Coronary artery (tissue), 2 donors: ENCODE data around the gene LRRC75A.
"Not testable (repeated sequence)": the region's sequence is repeated elsewhere in the genome, so short reads cannot be mapped to it uniquely, and the experiment has no call there.

ENCODE experiments used
- DNase-seq: peaks from one replicate; pipeline ENCODE4 v3.0.0-alpha.2; 2017; ENCODE audit warnings: low spot score
- H3K27ac ChIP-seq, 2 donors: fragments of 200-600 bp; sonication (generic); one replicate each; pipeline ENCODE4 v1.5.1; 2016 to 2019
- H3K4me3 ChIP-seq: fragments of 200-600 bp; sonication (generic); 2 replicates; pipeline ENCODE4 v1.5.1; 2016; ENCODE audit warnings: mild to moderate bottlenecking, moderate library complexity
- CTCF ChIP-seq: fragments of 200-600 bp; sonication (generic); IDR thresholded peaks from one replicate; pipeline ENCODE4 v1.5.1; 2019; ENCODE audit warnings: antibody characterized with exemption

LRRC75A gene

GRCh38 chr17:16446338-16446983 is 45.5 kb downstream of the LRRC75A start:
- DNase-seq, result no peak
- H3K27ac ChIP-seq, result no peak overlapping the region
- TF ChIP-seq CTCF, result no peak

GRCh38 chr17:16444258-16444886 is 47.6 kb downstream of the LRRC75A start:
- Histone ChIP-seq H3K27ac (no peak overlapping the region), H3K4me3 (no peak overlapping the region)
- no peak for TF ChIP-seq CTCF
- no peak for DNase-seq

More at GRCh38 chr17:16446338-16446983, 45.5 kb downstream of the LRRC75A start:
- no peak overlapping the region for H3K4me3 ChIP-seq

GRCh38 chr17:16443511-16444257 is 48.3 kb downstream of the LRRC75A start:
- H3K4me3 ChIP-seq, result no peak overlapping the region
- no peak overlapping the region for H3K27ac ChIP-seq
- TF ChIP-seq CTCF, result no peak
- DNase-seq, result no peak

GRCh38 chr17:16442594-16443510 is 49.1 kb downstream of the LRRC75A start:
- TF ChIP-seq CTCF, result no peak
- no peak for DNase-seq
- Histone ChIP-seq H3K27ac (no peak overlapping the region), H3K4me3 (peak overlapping the region; percentile 13)

GRCh38 chr17:16442141-16442540 is 49.9 kb downstream of the LRRC75A start:
- no peak for TF ChIP-seq CTCF

GRCh38 chr17:16440901-16441629 is 50.9 kb downstream of the LRRC75A start:
- no peak overlapping the region for H3K27ac ChIP-seq
- TF ChIP-seq CTCF, result no peak
- DNase-seq, result no peak
- H3K4me3 ChIP-seq, result peak overlapping the region; percentile 6

More at GRCh38 chr17:16442141-16442540, 49.9 kb downstream of the LRRC75A start:
- Histone ChIP-seq H3K4me3 (peak overlapping the region; percentile 13), H3K27ac (no peak overlapping the region)
- DNase-seq, result no peak

GRCh38 chr17:16440354-16440753 is 51.6 kb downstream of the LRRC75A start:
- Histone ChIP-seq H3K27ac (peak overlapping the region in 1 of 2 donors; percentile 85), H3K4me3 (peak overlapping the region; percentile 81)
- not testable (repeated sequence) for DNase-seq
